Ishikawa (cell line): ENCODE data around the gene NUP153.
A peak's percentile ranks its signal among the peaks of the same experiment; 100 is the strongest.

Experiments
- CEBPB ChIP-seq: IDR thresholded peaks from 2 replicates; pipeline ENCODE4 v1.6.1; 2012
- CREB1 ChIP-seq: IDR thresholded peaks from 2 replicates; pipeline ENCODE4 v1.6.1; 2012; ENCODE audit warnings: low read depth
- EGR1 ChIP-seq: IDR thresholded peaks from 2 replicates; pipeline ENCODE4 v1.6.1; 2012
- EP300 ChIP-seq: IDR thresholded peaks from 2 replicates; pipeline ENCODE4 v1.6.1; 2012; ENCODE audit warnings: borderline replicate concordance
- FOXM1 ChIP-seq: IDR thresholded peaks from 2 replicates; pipeline ENCODE4 v1.6.1; 2012; ENCODE audit warnings: low read depth, borderline replicate concordance
- MAX ChIP-seq: IDR thresholded peaks from 2 replicates; pipeline ENCODE4 v1.6.1; 2012
- NFIC ChIP-seq: IDR thresholded peaks from 2 replicates; pipeline ENCODE4 v1.6.1; 2012
- RAD21 ChIP-seq: IDR thresholded peaks from 2 replicates; pipeline ENCODE4 v1.6.1; 2012; ENCODE audit warnings: low read depth
- REST ChIP-seq: IDR thresholded peaks from 2 replicates; pipeline ENCODE4 v1.6.1; 2012; ENCODE audit warnings: low read depth, mild to moderate bottlenecking
- TAF1 ChIP-seq: IDR thresholded peaks from 2 replicates; pipeline ENCODE4 v1.6.1; 2012; ENCODE audit warnings: low read depth, mild to moderate bottlenecking
- TCF12 ChIP-seq: IDR thresholded peaks from 2 replicates; pipeline ENCODE4 v1.6.1; 2012; ENCODE audit warnings: low read depth
- TEAD4 ChIP-seq: IDR thresholded peaks from 2 replicates; pipeline ENCODE4 v1.6.1; 2012
- USF1 ChIP-seq: IDR thresholded peaks from 2 replicates; pipeline ENCODE4 v1.6.1; 2012
- YY1 ChIP-seq: IDR thresholded peaks from 2 replicates; pipeline ENCODE4 v1.6.1; 2012; ENCODE audit warnings: low read depth
- ZBTB7A ChIP-seq: IDR thresholded peaks from 2 replicates; pipeline ENCODE4 v1.6.1; 2012; ENCODE audit warnings: low read depth

Gene NUP153

GRCh38 chr6:17610835-17611234 is 95.9 kb downstream of the NUP153 start:
- TF ChIP-seq ZBTB7A = no peak
- no peak for TF ChIP-seq RAD21
- no peak for TF ChIP-seq EGR1

GRCh38 chr6:17606606-17607005 is 100.1 kb downstream of the NUP153 start:
- no peak for TF ChIP-seq EGR1
- no peak for TF ChIP-seq CREB1
- no peak for TF ChIP-seq TCF12

- no peak for TF ChIP-seq RAD21
- TF ChIP-seq USF1 = no peak
- TF ChIP-seq REST = no peak
- no peak for TF ChIP-seq CREB1
- no peak for TF ChIP-seq NFIC
- no peak for TF ChIP-seq YY1
- no peak for TF ChIP-seq TEAD4
- no peak for TF ChIP-seq TCF12
- no peak for TF ChIP-seq FOXM1
- no peak for TF ChIP-seq CEBPB
- TF ChIP-seq EGR1 = no peak
- no peak for TF ChIP-seq TAF1
- TF ChIP-seq ZBTB7A = no peak
- TF ChIP-seq EP300 = no peak
Measured at GRCh38 chr6:17602888-17603287, 103.8 kb downstream of the NUP153 start.

GRCh38 chr6:17601386-17601703 is 105.4 kb downstream of the NUP153 start:
- TF ChIP-seq TEAD4 (no peak), EGR1 (no peak), MAX (no peak), CEBPB (no peak), RAD21 (no peak), EP300 (no peak), REST (no peak), TAF1 (no peak), NFIC (no peak), USF1 (no peak), CREB1 (no peak), TCF12 (no peak), YY1 (no peak), FOXM1 (no peak), ZBTB7A (no peak)

GRCh38 chr6:17600527-17601385 is 106.0 kb downstream of the NUP153 start:
- TF ChIP-seq TCF12 = no peak
- TF ChIP-seq RAD21 = no peak
- no peak; the same call in 1 of the 2 replicates for TF ChIP-seq NFIC
- 0 out of 2 replicates have a peak, but pooled peaks have one; percentile 6 for TF ChIP-seq REST
- no peak; the same call in 1 of the 2 replicates for TF ChIP-seq TAF1
- TF ChIP-seq TEAD4 = no peak
- peak; percentile 53; the same call in 1 of the 2 replicates for TF ChIP-seq EGR1
- no peak for TF ChIP-seq CREB1
- no peak for TF ChIP-seq YY1
- TF ChIP-seq MAX = peak; percentile 61; the same call in 1 of the 2 replicates
- TF ChIP-seq FOXM1 = 0 out of 2 replicates have a peak, but pooled peaks have one; percentile 4
